HEK293 (cell line): ENCODE results near the gene RGSL1.

Experiments used
- TCF7L2 ChIP-seq: IDR thresholded peaks from 2 replicates; pipeline ENCODE4 v1.6.1; 2011; ENCODE audit warnings: low read depth, mild to moderate bottlenecking, inconsistent platforms, low read length, moderate library complexity, borderline replicate concordance
- ZBTB8A ChIP-seq: fragments of 450-650 bp; formaldehyde crosslinking; IDR thresholded peaks from 2 replicates; pipeline ENCODE4 v1.5.1; 2016; ENCODE audit warnings: missing biosample characterization, missing genetic modification characterization
- ZNF274 ChIP-seq, 2 experiments: fragments of 200-500 bp in 1 of 2; fragments of 450-650 bp in 1 of 2; sonication (Bioruptor generic) in 1 of 2; formaldehyde crosslinking in 1 of 2; IDR thresholded peaks; 2 replicates each; pipeline versions ENCODE4 v1.5.1 to v1.6.1; 2014 to 2016; ENCODE audit warnings: borderline replicate concordance in 1 of 2, inconsistent platforms in 1 of 2, low read length in 1 of 2, missing biosample characterization in 1 of 2, missing genetic modification characterization in 1 of 2
- ZNF707 ChIP-seq: fragments of 450-650 bp; formaldehyde crosslinking; IDR thresholded peaks from 2 replicates; pipeline ENCODE4 v1.5.1; 2016; ENCODE audit warnings: missing biosample characterization, missing genetic modification characterization

DNA sequence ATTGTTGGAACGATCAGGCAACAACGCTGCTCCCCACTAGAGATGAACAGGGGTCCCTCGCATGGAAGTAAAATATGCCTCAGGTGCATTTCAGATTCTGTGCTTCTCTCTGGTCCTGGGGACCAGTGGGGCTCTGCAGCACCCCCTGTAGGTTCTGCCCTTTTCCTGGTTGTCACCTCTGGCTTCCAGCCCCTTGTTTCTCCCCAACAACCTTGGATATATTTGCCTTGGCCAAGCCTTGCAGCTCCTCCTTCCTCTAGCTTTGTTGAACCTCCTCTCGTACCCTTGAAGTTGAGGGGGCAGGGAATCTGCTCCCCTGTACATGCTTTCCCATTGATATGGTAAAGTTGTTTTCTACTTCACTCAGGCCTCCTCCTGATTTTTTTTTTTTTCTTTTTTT, 5.4 kb upstream of the RGSL1 start:
- TF ChIP-seq ZNF707 (tag by site-specific recombination) (no peak), TCF7L2 (no peak), ZBTB8A (tag by site-specific recombination) (no peak), ZNF274 (IDR thresholded peaks at IDR 0.05; ENCODE audit: low read length) (no peak), ZNF274 (tag by site-specific recombination; IDR thresholded peaks at IDR 0.05; ENCODE audit: borderline replicate concordance) (no peak)
